ENCODE results near the gene NR6A1. TPM values are rescaled to one million over a fixed set of nuclear protein-coding genes. Genes with fewer than 3 reads are reported as not detected.

NR6A1 gene
- total RNA-seq, 1 experiment from 2014 or later, result 99.3 TPM

- peaks cover 17 to 48% of the 10 kb centered on the region in 2 experiments for H3K4me1 Mint-ChIP-seq
- Histone ChIP-seq H3K18ac (ENCODE audit: insufficient read length, low read depth, low read length) (no peak overlapping the region), H2AFZ (ENCODE audit: low read length) (no peak overlapping the region)
Observed at GRCh38 chr9:124478354-124478753, 292.8 kb downstream of the NR6A1 start.

More at GRCh38 chr9:124478354-124478753, 292.8 kb downstream of the NR6A1 start:
- Mint-ChIP-seq H3K9me3 (peaks cover 2 to 4% of the 10 kb centered on the region in 2 experiments; a peak in 2 of 5 replicates), H3K36me3 (ENCODE audit: insufficient read depth in 1 of 3, low read depth in 3 of 3) (no peaks in the 10 kb centered on the region; a peak in 1 of 7 replicates), H3K27me3 (ENCODE audit: low read depth) (peaks cover 69% of the 10 kb centered on the region), H3K4me3 (peak overlapping the region; percentile 40 to 72), H3K27ac (no peak overlapping the region)
- no peak overlapping the region for H4K91ac ChIP-seq (ENCODE audit: insufficient read length, low read depth, low read length)
- no peaks in the 10 kb centered on the region for H3K4me1 ChIP-seq (ENCODE audit: insufficient read depth, low read length)
- no peak overlapping the region for H3K56ac ChIP-seq (ENCODE audit: insufficient read length, low read depth, low read length)
- peak overlapping the region; percentile 50 for H3K4me2 ChIP-seq (ENCODE audit: insufficient read depth, insufficient read length, low read length)
- WGBS (ENCODE audit: extremely low coverage, insufficient read length, low lambda C conversion rate), result no CpG with 5 or more reads among the region's 12 CpGs
- no peak overlapping the region for H3K27ac ChIP-seq (ENCODE audit: insufficient read length, low read depth, low read length)
- H2BK5ac ChIP-seq (ENCODE audit: insufficient read length, low read length), result no peak overlapping the region
- no peak overlapping the region for H3T11ph ChIP-seq (ENCODE audit: low read length)
- no peaks in the 10 kb centered on the region for H3K9me3 ChIP-seq (ENCODE audit: control insufficient read depth, low read depth, low read length)
- H3K79me1 ChIP-seq (ENCODE audit: insufficient read depth, low read depth, low read length, poor library complexity, severe bottlenecking), result no peaks in the 10 kb centered on the region
- H3K4ac ChIP-seq (ENCODE audit: low read depth, low read length), result no peak overlapping the region
- no peak overlapping the region for H2BK120ac ChIP-seq (ENCODE audit: low read depth, low read length, poor library complexity, severe bottlenecking)
- no peak overlapping the region for H2BK12ac ChIP-seq (ENCODE audit: insufficient read length, low read depth, low read length)
- peaks cover 3% of the 10 kb centered on the region; the same call in 1 of the 2 replicates for H3K27me3 ChIP-seq (ENCODE audit: insufficient read depth, low read length)
- H4K8ac ChIP-seq (replicated peaks; ENCODE audit: insufficient read length, low read depth, low read length), result no peak overlapping the region
- peaks cover 4% of the 10 kb centered on the region for H3K23me2 ChIP-seq (ENCODE audit: insufficient read length, low read depth, low read length, poor library complexity, severe bottlenecking)
- no peak for TF ChIP-seq CTCF (conservative IDR thresholded peaks at IDR 0.05)
- peaks cover 3% of the 10 kb centered on the region for H4K20me1 ChIP-seq (ENCODE audit: control insufficient read depth, insufficient read depth, insufficient read length)
- DNase-seq, result no peak
- H2BK15ac ChIP-seq (ENCODE audit: low read depth, low read length), result no peak overlapping the region
- no peak overlapping the region for H2AK5ac ChIP-seq (ENCODE audit: insufficient read length, low read length)
- no peak overlapping the region for H2BK20ac ChIP-seq (ENCODE audit: low read depth, low read length, poor library complexity, severe bottlenecking)
- no peak overlapping the region for H3K14ac ChIP-seq (ENCODE audit: insufficient read depth, low read length)
- no peak overlapping the region for H4K5ac ChIP-seq (ENCODE audit: insufficient read length, low read depth, low read length)
- no peaks in the 10 kb centered on the region for H3K79me2 ChIP-seq (ENCODE audit: insufficient read depth, low read length)
- no peak overlapping the region for H3K23ac ChIP-seq (ENCODE audit: insufficient read length, low read depth, low read length)
- H3K9ac ChIP-seq (ENCODE audit: extremely low read depth, insufficient read length, low read length), result no peak overlapping the region

Data from H9 (cell line).